Measurements from ENCODE around the gene ZBTB6.

ZBTB6 gene

GRCh38 chr9:122936464-122936863 lies 23.3 kb upstream of the ZBTB6 start:
- Histone ChIP-seq H2BK5ac (ENCODE audit: low read length) (no peak overlapping the region), H3K79me1 (ENCODE audit: low read depth, low read length) (peaks cover 6% of the 10 kb centered on the region), H3K9ac (ENCODE audit: low read depth, low read length, poor library complexity) (no peak overlapping the region), H2AK5ac (ENCODE audit: low read depth, low read length) (no peak overlapping the region), H3K9me3 (replicated peaks in 1 of 2; ENCODE audit: control insufficient read depth in 2 of 2, insufficient read depth in 1 of 2, low read depth in 1 of 2, low read length in 2 of 2) (no peaks in the 10 kb centered on the region), H4K91ac (ENCODE audit: low read depth, low read length, poor library complexity) (no peak overlapping the region), H3K23ac (ENCODE audit: low read depth, low read length, poor library complexity) (no peak overlapping the region), H4K8ac (ENCODE audit: low read depth, low read length) (no peak overlapping the region), H3K14ac (ENCODE audit: low read length) (no peak overlapping the region), H2BK120ac (ENCODE audit: low read depth, low read length) (no peak overlapping the region), H3K4ac (ENCODE audit: low read length) (no peak overlapping the region), H3K27ac (replicated peaks; ENCODE audit: low read length) (no peak overlapping the region), H2AFZ (ENCODE audit: low read length) (no peak overlapping the region), H3K18ac (ENCODE audit: low read length) (no peak overlapping the region), H3K36me3 (replicated peaks in 1 of 2; ENCODE audit: control insufficient read depth in 2 of 2, insufficient read depth in 2 of 2, low read length in 2 of 2) (peaks cover 3 to 47% of the 10 kb centered on the region in 2 donors), H3K4me2 (ENCODE audit: insufficient read depth, low read length, poor library complexity, severe bottlenecking) (no peak overlapping the region), H3K4me3 (ENCODE audit: low read length in 2 of 2) (peak overlapping the region in 1 of 2 donors; percentile 26), H2BK12ac (ENCODE audit: low read length) (no peak overlapping the region), H3K4me1 (ENCODE audit: control insufficient read depth in 2 of 2, insufficient read depth in 1 of 2, low read depth in 1 of 2, low read length in 2 of 2) (peaks cover 2 to 9% of the 10 kb centered on the region in 2 donors), H3K27me3 (ENCODE audit: control insufficient read depth in 3 of 3, insufficient read depth in 3 of 3, low read depth in 1 of 3, low read length in 3 of 3) (no peaks in the 10 kb centered on the region), H2BK15ac (ENCODE audit: low read length) (no peak overlapping the region)
- no peak for DNase-seq (ENCODE audit: low spot score)
- no CpG with 5 or more reads among the region's 5 CpGs for WGBS, 2 donors (ENCODE audit: extremely low coverage in 2 of 2, insufficient read length in 2 of 2, insufficient replicate concordance in 1 of 2)

DNA sequence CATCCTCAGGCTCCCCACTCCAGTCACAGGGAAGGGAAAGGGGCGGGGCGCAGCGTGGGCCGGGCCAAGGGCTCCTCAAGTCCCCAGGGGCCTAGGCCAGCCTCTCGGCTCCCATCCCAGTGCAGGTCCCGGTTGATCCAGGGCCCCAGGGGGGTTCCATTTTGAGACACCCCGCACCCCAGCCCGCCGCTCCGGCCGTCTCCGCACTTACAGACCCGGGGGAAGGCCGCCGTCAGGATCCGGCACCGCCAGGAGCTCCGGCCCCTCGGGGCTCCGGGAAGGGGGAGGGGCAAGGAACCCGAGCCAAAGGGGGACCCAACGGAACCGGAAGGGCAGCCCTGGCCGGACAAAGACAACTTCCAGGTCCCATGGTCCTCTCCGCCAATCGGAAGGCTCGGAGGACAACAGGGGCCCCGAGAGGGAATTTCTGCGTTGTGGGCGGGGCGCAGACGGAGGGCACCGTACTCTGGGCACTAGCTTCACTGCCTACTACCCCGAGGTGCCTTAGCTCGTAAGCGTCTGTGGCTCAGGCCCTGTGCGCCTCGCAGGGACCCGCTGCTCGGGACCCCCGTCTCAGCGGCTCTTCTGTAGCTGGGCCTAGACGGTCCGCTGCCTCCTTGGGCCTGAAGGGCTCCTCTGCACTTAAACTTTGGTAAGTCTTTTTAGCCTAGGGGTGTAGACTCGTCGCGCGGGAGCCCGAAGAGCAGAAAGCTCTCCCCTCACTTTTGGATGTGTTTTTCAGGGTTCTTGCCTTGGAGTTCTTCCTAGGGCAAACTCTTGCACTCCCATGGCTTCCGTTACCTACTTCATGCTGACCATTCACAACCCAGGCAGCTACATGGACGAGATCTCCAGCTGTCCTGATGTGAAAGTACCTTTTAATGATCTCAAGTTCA lies 18.4 kb upstream of the ZBTB6 start, which contains the start of gene ZBTB26:
ZBTB26 (minus strand) TSS at position 287 of the 896 bp plus-strand sequence. CDS start 11,578 bp downstream, outside the sequence.
- Histone ChIP-seq H3K4me1 (ENCODE audit: control insufficient read depth in 2 of 2, insufficient read depth in 1 of 2, low read depth in 1 of 2, low read length in 2 of 2) (peaks cover 2 to 12% of the 10 kb centered on the region in 2 donors), H4K8ac (ENCODE audit: low read depth, low read length) (no peak within 1 kb of the TSS), H3K4me2 (ENCODE audit: insufficient read depth, low read length, poor library complexity, severe bottlenecking) (peak within 1 kb of the TSS; percentile 76), H2BK12ac (ENCODE audit: low read length) (no peak within 1 kb of the TSS), H3K18ac (ENCODE audit: low read length) (peak within 1 kb of the TSS; percentile 94), H4K91ac (ENCODE audit: low read depth, low read length, poor library complexity) (no peak within 1 kb of the TSS), H2BK15ac (ENCODE audit: low read length) (peak within 1 kb of the TSS; percentile 54), H2AK5ac (ENCODE audit: low read depth, low read length) (no peak within 1 kb of the TSS), H2BK120ac (ENCODE audit: low read depth, low read length) (no peak within 1 kb of the TSS), H2BK5ac (ENCODE audit: low read length) (peak within 1 kb of the TSS; percentile 94), H3K4ac (ENCODE audit: low read length) (no peak within 1 kb of the TSS), H3K9ac (ENCODE audit: low read depth, low read length, poor library complexity) (peak within 1 kb of the TSS; percentile 86), H3K23ac (ENCODE audit: low read depth, low read length, poor library complexity) (peak within 1 kb of the TSS; percentile 65), H3K27ac (replicated peaks; ENCODE audit: low read length) (peak within 1 kb of the TSS; percentile 78), H3K4me3 (ENCODE audit: low read length in 2 of 2) (peak within 1 kb of the TSS; percentile 99), H2AFZ (ENCODE audit: low read length) (peak within 1 kb of the TSS; percentile 97), H3K9me3 (replicated peaks in 1 of 2; ENCODE audit: control insufficient read depth in 2 of 2, insufficient read depth in 1 of 2, low read depth in 1 of 2, low read length in 2 of 2) (no peaks in the 10 kb centered on the region), H3K27me3 (ENCODE audit: control insufficient read depth in 3 of 3, insufficient read depth in 3 of 3, low read depth in 1 of 3, low read length in 3 of 3) (no peaks in the 10 kb centered on the region), H3K14ac (ENCODE audit: low read length) (peak within 1 kb of the TSS; percentile 89), H3K36me3 (replicated peaks in 1 of 2; ENCODE audit: control insufficient read depth in 2 of 2, insufficient read depth in 2 of 2, low read length in 2 of 2) (peaks cover 4 to 22% of the 10 kb centered on the region in 2 donors), H3K79me1 (ENCODE audit: low read depth, low read length) (peaks cover 6% of the 10 kb centered on the region)
- WGBS, 2 donors (ENCODE audit: extremely low coverage in 2 of 2, insufficient read length in 2 of 2, insufficient replicate concordance in 1 of 2), result no CpG with 5 or more reads among the region's 51 CpGs
- peak; percentile 90 for DNase-seq (ENCODE audit: low spot score)

GRCh38 chr9:122930541-122931225 lies 17.6 kb upstream of the ZBTB6 start:
- Histone ChIP-seq H2BK12ac (ENCODE audit: low read length) (no peak overlapping the region), H3K79me1 (ENCODE audit: low read depth, low read length) (peaks cover 6% of the 10 kb centered on the region), H2BK5ac (ENCODE audit: low read length) (peak overlapping the region; percentile 94), H3K9ac (ENCODE audit: low read depth, low read length, poor library complexity) (peak overlapping the region; percentile 86), H3K27ac (replicated peaks; ENCODE audit: low read length) (no peak overlapping the region), H4K91ac (ENCODE audit: low read depth, low read length, poor library complexity) (no peak overlapping the region), H4K8ac (ENCODE audit: low read depth, low read length) (no peak overlapping the region), H3K36me3 (replicated peaks in 1 of 2; ENCODE audit: control insufficient read depth in 2 of 2, insufficient read depth in 2 of 2, low read length in 2 of 2) (peaks cover 1 to 16% of the 10 kb centered on the region in 2 donors), H3K9me3 (replicated peaks in 1 of 2; ENCODE audit: control insufficient read depth in 2 of 2, insufficient read depth in 1 of 2, low read depth in 1 of 2, low read length in 2 of 2) (no peaks in the 10 kb centered on the region), H2BK120ac (ENCODE audit: low read depth, low read length) (no peak overlapping the region), H3K14ac (ENCODE audit: low read length) (peak overlapping the region; percentile 6), H3K4me1 (ENCODE audit: control insufficient read depth in 2 of 2, insufficient read depth in 1 of 2, low read depth in 1 of 2, low read length in 2 of 2) (peaks cover 2 to 12% of the 10 kb centered on the region in 2 donors), H3K27me3 (ENCODE audit: control insufficient read depth in 3 of 3, insufficient read depth in 3 of 3, low read depth in 1 of 3, low read length in 3 of 3) (no peaks in the 10 kb centered on the region), H3K18ac (ENCODE audit: low read length) (peak overlapping the region; percentile 87), H3K4ac (ENCODE audit: low read length) (no peak overlapping the region), H2AFZ (ENCODE audit: low read length) (peak overlapping the region; percentile 97), H3K4me3 (ENCODE audit: low read length in 2 of 2) (peak overlapping the region; percentile 99), H3K4me2 (ENCODE audit: insufficient read depth, low read length, poor library complexity, severe bottlenecking) (peak overlapping the region; percentile 76), H2BK15ac (ENCODE audit: low read length) (no peak overlapping the region), H3K23ac (ENCODE audit: low read depth, low read length, poor library complexity) (peak overlapping the region; percentile 65), H2AK5ac (ENCODE audit: low read depth, low read length) (no peak overlapping the region)
- no CpG with 5 or more reads among the region's 10 CpGs for WGBS, 2 donors (ENCODE audit: extremely low coverage in 2 of 2, insufficient read length in 2 of 2, insufficient replicate concordance in 1 of 2)
- DNase-seq (ENCODE audit: low spot score), result no peak
